GM23338 (cell line): ENCODE results near the gene C1QTNF9.

Experiments used
- CREB1 ChIP-seq: fragments of 250-450 bp; sonication (Bioruptor Pico); IDR thresholded peaks from 2 replicates; pipeline ENCODE4 v1.5.0; 2020; ENCODE audit warnings: low read depth, mild to moderate bottlenecking, moderate library complexity
- CTCF ChIP-seq, 2 experiments: fragments of 200-600 bp in 1 of 2; sonication (generic) in 1 of 2; conservative IDR thresholded peaks; 2 replicates each; pipeline versions ENCODE4 v1.5.1 to v1.6.1; 2016 to 2017; ENCODE audit warnings: antibody characterized with exemption in 2 of 2, low read depth in 2 of 2, mild to moderate bottlenecking in 2 of 2, moderate library complexity in 1 of 2
- EZH2 ChIP-seq: fragments of 200-600 bp; sonication (generic); IDR thresholded peaks from one replicate; pipeline ENCODE4 v1.8.0; 2017; ENCODE audit warnings: antibody characterized with exemption, mild to moderate bottlenecking, low read depth; ENCODE audit not compliant: unreplicated experiment
- EZH2phosphoT487 ChIP-seq: fragments of 200-600 bp; sonication (generic); IDR thresholded peaks from one replicate; pipeline ENCODE4 v1.8.1; 2018; ENCODE audit warnings: antibody characterized with exemption; ENCODE audit not compliant: unreplicated experiment
- JUNB ChIP-seq: IDR thresholded peaks from one replicate; pipeline ENCODE4 v1.6.1; 2016; ENCODE audit warnings: antibody characterized with exemption; ENCODE audit not compliant: unreplicated experiment
- POLR2AphosphoS5 ChIP-seq: IDR thresholded peaks from 2 replicates; pipeline ENCODE4 v1.6.1; 2016; ENCODE audit warnings: antibody characterized with exemption, low read depth
- REST ChIP-seq: IDR thresholded peaks from one replicate; pipeline ENCODE4 v1.6.1; 2018; ENCODE audit warnings: antibody characterized with exemption; ENCODE audit not compliant: unreplicated experiment
- STAT1 ChIP-seq: IDR thresholded peaks from one replicate; pipeline ENCODE4 v1.6.1; 2016; ENCODE audit warnings: antibody characterized with exemption; ENCODE audit not compliant: unreplicated experiment

GRCh38 chr13:24356837-24357236, 47.5 kb downstream of the C1QTNF9 start:
- no peak for TF ChIP-seq CTCF (conservative IDR thresholded peaks at IDR 0.05; ENCODE audit: low read depth in 2 of 2)
- no peak for TF ChIP-seq EZH2phosphoT487
- no peak for TF ChIP-seq STAT1
- no peak for TF ChIP-seq REST
- no peak for TF ChIP-seq POLR2AphosphoS5
- TF ChIP-seq CREB1 (CRISPR knock-in tag) = no peak
- TF ChIP-seq JUNB = no peak
- no peak for TF ChIP-seq EZH2
